ENCODE measurements around the gene CDH23.

CDH23 gene

DNA sequence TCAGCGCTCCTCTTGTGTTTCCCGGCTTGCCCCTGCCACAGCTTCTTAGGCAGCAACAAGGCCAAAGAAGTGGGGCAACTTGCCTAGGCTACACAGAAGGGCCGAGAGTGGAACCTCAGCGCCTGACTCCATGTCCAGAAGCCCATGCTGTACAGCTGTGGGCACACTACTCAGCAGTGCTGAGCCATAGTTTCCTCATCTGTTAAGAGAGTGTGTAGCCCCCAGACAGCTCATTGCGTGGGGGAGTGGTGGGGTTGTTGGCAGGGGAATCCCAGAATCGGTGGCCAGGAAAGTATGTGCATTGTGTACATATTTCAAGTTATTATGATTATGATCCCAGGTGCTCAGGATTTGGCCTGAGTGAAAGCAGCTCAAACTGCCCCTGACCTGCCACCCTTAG lies 96.2 kb downstream of the CDH23 start:
- no peak for DNase-seq

DNA sequence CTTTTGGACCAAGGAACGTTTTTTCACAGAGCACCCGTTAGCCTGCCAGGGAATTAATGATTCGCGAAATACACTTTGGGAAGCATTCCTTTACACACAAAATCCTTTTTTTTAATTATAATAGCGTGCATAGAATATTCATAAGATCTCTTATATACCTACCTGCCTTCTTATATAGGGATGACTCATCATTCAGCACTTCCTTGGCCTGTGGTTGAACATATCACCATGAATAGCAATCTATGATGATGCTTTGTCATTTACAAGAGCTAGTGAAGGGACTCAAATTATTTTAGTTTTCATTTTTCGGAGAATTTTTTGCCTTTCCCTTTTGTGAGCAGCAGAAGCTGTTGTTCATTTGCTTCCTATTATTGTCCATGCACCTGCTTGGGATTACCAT lies 97.0 kb downstream of the CDH23 start:
- DNase-seq = no peak

DNA sequence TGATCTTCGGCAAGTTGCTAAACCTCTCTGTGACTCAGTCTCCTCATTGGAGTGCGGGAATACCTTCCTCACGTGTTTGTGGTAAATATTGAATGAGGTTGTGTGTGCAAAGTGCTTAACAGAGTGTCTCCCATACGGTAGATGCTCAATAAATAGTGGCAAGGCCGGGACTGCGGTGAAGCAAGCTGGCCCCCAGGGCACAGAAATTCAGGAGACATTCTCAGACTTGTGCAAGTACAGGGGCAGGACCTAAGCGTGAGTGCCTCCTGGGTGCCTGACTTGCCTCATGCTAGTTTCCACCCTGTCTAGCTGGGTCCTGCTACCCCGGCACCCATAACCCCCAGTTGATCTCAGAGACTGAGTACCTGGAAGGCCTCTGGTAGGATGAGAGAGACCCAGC lies 97.8 kb downstream of the CDH23 start:
- DNase-seq = no peak

DNA sequence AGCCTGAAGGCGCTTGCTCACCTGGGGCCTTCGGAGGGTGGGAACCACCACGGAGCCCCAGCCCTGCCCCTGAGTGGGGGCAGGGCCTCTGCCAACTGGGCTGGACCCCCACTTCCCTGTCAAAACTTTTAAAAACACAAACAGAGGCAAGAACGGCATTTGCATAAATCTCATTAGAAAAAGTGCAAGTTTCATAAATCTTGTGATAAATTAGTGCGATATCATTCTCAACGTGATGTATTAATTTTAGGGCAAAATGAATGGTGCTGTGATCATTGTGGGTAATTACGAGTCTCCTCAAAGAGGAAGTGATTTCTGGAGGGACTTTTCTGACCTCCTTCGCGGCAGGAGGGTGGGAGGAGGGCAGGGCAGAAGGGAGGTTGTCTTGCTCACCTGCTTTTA lies 98.3 kb downstream of the CDH23 start:
- no peak for DNase-seq

DNA sequence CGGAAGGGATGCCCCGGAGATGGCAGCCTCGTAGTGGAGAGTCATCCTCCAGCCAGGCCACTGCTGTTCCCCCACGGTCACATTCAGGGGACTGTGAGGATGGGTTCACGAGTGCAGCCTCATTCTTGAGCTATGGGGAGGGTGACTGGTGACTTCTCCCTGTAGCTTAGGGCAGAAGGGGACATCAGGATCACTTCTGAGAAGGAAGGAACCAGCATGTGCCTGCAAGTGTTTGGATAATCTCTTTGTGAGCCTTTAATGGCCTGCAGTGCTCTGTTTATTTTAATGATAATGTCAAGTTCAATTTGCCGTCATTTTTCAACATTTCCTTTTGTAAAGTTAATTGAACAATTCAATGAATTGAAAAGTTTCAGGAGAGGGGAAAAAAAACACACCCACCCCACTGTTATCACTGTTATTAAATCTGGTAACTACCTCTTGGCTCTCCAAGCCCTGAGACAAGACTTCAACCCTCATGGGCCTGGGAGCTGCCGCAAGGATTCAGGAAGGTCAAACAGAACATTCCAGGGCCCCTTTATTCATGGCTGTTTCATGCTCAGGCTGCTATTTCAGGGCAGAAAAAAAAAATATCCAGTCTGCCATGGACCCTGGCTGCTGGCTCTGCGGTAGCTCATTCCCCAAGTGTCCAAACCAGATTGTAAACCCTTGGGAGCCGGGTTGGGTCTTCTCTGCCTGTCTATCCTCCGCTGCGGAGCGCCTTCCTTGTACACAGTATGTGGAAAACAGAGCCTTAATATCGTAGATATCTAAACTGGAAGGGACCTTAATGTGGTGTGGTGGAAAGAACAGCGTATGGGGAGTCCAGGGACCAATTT lies 100.4 kb downstream of the CDH23 start:
- no peak for DNase-seq

DNA sequence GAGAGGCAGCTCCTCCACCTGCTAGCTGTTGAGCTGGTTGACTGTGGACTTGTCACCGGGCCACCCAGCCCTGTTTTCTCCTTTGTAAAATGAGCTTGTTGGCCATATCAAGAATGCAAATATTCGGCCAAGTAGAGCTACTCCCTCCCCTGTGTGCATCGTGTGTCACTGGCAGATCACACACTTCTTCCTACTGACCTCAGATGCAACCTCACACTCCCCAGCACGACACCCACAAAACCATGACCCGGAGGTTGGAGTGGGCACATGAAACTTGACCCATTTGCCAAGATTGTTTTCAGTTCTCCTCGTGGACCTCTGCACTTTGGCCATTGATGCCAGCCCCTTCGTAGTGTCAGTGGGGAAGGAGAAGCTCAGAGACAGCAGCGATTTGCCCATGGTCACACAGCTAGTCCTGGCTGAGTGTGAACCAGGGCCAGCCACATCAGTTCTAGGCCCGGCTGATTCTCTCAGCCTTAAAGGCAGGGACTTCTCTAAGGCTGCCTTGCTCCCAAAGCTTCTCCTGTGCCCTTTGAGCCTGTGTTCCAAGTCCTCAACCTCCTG lies 101.1 kb downstream of the CDH23 start:
- no peak for DNase-seq

DNA sequence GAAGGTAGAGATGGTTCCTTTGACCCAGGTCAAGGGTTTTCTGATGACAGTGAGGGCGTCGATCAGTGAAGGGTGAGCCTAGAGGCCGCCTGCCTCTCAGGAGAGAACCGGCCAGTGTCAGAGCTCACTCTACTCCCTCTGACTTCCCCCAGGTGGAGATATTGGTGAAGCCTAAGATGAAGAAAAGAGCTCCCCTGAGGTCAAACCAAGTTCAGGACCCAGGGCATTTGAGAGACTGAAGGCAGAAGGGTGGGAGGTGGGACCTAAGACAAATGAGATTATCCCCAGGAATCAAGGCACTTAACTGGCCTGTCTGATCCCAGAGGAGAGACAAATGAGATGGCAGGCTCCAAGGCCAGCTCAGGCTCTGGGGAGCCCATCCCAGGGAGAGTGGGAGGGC lies 104.7 kb downstream of the CDH23 start:
- no peak for DNase-seq

DNA sequence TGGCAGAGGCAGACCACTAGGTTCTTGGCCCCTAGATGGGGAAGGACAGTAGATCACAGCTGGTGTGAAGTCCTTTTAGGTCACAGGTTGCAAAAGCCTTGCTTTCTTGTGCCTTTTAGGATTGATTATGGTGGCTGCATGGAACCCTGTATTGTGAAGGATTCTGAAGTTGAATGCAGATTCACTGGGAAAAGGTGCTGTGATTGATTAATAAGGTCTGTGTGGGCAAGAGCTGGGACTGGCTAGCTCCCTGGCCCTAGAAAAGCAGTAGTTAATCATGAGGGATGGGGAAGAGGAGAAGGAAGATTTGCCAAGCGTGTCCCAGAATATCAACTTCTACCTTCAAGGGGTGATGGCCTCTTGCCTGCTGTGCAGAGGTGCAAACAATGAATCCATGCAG lies 105.5 kb downstream of the CDH23 start:
- DNase-seq = no peak

DNA sequence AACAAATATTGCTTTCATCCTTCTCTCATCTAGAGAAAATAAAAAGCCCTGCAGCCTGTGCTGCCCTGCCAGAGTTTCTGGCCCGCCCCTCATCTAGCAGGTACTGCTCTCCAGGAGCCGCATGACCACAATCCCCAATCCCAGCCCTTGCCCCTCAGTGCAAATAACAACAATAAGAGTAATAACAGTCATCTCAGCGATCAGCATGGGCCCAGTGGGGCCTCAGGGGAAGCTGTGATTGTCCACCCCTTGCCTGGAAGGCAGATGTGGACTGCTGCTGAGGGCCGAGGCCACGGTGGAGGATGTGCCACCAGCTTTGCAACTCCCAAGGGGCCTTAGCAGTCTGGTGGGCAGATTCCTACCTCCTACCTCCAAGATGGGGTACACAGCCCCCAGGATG lies 106.1 kb downstream of the CDH23 start:
- DNase-seq = no peak

DNA sequence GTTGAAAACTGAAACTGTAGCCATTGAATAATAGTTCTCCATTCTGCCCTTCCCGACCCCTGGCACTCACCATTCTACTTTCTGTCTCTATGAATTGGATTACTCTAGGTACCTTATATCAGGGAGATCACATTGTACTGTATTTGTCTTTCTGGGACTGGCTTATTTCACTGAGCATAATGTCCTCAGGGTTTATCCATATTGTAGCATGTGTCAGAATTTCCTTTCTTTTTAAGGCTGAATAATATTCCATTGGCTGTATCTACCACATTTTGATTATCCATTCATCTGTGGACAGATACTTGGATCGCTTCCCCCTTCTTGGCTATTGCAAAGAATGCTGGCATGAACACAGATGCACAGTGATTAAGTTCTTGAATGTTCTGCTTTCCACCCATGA lies 107.4 kb downstream of the CDH23 start:
- no peak for DNase-seq

DNA sequence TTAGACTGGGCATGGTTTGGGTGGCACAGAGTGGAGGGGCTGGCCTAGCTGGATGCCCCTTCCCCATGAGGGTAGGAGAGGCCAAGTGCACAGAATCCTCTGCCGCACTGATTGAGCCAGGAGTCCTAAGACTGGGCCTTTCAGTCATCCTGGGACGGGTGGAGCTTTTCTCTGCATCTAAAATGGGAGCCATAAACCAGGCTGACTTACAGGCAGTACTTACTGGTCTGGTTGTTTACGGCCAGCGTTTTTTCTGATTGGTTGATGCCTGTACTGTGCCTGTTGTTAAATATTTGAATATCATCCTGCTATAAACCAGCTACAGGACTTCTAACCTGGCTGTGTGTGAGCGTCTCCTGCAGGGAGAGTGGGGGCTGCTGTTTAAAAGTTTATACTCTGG lies 107.8 kb downstream of the CDH23 start:
- DNase-seq = no peak

DNA sequence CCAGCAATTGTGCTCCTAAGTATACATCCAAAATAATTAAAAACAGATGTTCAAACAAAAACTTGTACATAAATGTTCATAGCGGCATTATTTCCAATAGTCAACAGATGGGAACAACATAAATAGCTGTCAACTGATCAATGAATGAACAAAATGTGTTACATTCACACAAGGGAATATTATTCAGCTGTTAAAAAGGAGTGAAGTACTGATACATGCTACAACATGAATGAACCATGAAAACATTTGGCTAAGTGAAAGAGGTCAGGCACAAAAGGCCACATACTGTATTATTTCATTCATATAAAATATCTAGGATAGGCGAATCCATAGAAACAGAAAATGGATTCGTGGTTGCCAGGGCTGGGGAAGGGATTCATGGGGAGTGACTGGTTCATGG lies 109.1 kb downstream of the CDH23 start:
- DNase-seq = no peak

DNA sequence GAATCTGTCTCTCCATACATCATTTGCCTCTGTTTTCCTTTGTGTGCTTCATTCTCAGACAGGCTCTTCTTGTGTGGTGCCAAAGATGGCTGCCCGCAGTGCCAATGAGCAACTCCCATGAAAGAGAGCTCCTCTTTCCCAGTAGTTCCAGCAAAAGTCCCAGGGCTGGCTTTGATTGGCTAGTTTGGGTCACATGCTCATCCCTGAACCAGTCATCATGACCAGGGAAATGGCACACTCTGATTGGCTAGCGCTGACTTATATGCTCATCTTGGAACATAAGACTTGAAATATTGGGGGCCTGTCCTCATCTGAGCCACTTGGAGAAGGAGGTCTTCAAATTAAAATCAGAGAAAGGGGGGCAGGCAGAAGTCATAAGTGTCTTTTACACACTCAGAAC lies 112.7 kb downstream of the CDH23 start:
- DNase-seq = no peak

DNA sequence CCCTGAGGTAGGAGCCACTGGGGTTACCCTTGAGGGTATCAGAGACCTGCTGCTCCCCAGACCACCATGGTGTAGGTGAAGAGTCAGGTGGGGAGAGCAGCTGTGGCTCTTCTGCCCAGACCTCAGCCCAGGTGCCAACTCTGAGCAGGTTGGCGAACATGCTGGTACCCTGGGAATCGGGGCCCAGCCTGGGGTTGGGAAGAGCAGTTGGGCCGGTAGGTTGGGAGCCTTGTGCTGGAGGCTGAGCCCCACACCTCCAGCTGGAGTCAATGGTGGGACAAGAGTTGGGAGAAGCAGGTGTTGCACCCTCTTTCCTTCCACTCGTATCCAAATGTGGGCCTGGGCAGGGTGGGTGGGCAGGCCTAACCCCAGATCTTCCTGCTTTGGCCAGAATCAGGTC lies 114.5 kb downstream of the CDH23 start:
- no peak for DNase-seq

DNA sequence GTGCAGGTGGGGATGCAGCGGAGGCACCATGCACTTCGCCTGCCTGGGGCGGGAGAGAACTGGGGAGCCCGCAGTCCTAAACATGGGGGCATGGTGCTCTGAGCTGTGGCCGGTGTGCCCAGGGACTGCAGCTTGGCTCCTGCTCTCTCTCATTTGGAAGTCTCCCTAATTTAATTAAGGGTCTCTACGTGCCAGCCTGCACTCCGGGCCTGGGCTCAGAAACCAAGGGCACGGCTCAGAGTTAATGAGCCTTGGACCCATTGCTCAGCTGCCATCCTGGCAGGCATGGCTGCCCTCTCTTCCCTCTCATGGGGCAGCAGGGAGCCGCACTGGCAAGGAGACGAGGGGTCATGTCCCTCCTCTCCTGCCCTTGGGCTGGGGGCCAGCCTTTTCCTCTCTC lies 115.6 kb downstream of the CDH23 start:
- no peak for DNase-seq

DNA sequence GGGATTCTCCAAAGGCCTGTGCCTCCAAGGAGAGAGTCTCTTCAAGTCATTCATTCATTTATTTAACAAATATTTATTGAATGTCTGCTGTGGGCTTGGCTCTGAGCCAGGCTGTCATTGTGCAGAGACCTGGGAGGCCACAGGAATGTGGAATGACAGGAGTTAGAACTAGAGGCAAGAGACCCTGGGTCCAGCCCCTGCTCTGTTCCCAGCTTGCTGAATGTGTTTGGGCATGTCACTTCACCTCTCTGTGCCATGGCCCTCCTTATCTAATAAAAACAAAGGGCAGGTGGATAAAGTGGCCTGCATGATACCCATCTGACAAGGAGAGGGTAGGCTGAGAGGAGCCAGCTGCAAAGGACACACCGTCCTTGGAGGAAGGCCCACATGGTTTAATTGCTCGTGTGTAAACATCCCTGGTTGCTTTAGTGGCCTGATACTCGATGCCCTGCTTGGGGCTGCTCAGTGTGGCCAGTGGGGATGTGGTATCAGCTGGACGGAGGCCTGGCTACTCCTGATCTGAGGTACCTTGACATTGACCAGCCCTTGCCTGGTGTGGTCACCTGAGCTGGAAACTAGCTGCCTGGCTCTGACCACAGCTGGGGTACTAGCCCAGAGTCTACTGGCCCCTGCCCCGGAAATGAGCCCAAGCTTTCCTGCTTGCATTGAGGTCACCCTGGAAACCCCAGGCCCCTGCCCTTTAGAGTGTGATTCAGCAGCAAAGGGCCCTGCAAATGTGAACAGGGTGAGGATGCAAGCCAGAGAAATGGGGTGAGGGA lies 116.2 kb downstream of the CDH23 start:
- no peak for DNase-seq

DNA sequence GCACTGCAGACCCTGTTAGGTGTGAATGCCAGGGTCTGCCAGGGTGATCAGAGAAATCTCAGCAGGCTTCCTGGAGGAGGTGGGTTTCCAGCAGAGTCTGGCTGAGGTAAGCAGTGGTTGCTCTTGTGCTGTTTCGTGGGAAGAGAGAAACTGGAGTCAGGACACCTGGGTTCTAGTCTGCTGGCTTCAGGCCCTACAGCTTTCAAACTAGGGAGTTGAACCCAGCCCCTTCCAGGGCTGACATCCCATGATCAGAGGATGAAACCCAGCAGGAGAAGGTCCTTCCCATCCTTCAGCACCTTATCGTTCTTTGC lies 116.8 kb downstream of the CDH23 start:
- DNase-seq = no peak

DNA sequence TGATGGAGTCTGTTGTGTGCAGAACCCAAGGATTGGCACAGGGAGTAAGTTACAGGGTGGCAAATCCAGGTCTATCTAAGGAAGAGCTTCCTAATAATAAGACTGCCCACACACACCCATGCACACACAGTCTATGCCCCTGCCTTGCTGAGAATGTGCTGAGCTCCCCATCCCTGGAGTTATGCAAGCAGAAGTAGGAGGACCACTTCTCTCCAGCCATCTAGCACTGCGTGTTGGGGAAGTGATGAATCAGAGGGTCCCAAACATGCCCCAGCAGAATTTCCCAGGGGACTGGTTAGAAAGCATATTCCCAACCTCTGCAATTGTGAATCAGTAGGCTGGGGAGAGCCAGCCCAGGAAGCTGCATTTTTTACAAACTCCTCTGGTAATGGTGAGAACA lies 117.2 kb downstream of the CDH23 start:
- no peak for DNase-seq

DNA sequence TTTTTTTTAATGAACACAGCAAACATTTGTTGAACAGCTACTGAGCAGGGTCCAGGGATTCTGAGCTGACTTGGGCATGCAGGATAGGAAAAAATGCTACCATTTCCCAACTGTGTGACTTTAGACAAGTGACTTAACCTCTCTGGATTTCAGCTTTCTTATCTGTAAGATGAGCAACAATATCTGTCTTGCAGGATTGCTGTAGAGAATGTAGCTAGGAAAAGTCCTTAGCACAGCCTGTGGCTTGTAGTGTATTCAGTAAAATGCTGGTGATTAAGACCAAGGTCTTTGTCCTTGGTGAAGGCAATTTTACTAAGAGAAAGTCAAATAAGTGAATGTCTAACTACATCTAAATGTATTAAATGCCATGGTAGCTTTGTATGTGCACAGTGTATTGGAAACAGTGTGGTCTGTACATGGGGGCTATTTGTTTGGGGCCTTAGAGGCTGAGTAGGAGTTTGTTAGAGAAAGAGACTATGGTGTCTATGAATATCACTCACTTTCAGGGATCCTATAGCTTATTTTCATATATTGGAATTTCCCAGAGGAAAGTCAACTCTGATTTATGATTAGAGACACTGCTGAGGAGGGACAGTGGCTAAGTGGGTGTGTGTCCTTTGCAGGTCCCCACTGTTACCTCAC lies 118.9 kb downstream of the CDH23 start:
- DNase-seq = no peak

DNA sequence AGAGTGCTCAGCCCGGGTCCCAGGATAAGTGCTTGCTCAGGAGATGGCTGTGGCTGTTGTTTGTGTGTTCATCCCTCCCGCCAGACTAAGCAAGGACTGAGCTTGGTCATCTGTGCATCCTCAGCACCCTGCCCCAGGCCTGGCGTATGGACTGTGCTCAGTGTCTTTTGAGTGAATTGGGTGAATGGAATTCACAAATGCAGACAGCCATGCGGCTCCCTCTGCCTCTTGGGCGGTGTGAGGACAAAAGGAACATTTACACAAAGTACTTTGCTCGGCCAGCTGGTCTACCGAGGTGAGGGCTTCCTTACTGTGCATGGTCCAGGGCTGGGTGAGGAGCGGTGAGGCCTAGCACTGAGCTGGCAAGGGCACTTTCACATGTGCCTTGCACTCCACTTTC lies 120.2 kb downstream of the CDH23 start:
- DNase-seq = no peak

DNA sequence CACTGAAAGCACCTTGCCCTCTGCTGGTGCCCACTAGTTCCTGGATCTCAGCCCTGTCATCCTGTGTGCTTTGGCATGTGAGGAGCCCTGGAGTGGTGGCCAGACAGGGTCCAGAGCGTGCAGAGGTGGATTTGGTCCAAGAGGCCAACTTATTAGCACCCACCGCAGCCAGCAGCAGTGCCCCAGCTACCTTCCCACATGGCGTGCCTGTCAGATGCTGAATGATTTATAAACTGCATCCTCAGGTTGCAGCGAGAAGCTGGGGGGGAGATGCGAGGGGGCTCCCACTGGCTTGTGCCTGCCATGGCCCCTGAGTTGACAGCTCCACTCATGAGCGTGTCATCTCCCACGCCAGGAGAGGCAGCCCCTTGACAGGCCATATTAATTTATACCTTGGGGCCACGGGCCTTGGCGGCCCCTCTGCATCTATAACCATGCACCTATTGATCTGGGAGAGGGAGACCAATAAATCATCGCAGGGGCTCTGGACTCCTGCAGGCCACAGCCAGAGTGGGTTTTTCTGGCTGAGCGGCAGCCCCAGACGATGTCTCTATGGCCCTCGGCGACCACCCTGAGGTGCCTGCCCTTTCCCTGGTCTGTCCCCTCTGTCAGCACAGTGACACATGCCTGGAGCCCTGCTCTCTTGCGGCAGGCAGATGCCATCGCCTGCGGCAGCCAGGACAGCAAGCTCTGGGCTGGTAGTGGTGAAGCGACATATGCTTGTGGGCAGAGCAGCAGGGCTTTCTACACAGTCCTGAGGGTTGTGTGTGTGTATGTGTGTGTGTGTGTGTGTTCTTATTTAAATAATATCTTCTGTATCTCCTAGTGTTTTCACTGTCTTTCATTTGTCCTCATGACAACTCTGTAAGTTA lies 120.8 kb downstream of the CDH23 start:
- no peak for DNase-seq

DNA sequence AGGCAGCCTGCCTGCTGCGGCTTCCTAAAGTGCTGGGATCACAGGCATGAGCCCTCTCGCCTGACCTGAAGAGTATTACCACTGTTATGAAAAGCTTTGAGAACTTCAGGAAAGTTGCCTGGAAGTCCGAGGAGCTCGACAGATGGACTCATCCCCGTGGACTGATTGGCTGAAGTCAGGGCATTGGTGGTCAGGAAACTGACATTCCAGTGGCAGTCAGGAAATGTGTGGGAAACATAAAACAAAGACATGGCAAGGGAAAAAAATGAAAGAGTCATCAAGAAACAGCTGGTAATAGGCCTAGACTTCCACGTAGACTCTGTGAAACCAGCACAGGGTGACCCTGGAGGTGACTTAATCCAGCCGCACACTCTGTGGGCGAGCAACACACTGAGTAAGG lies 123.3 kb downstream of the CDH23 start:
- no peak for DNase-seq
